ENCODE results near the gene PKP3.

Gene PKP3

DNA sequence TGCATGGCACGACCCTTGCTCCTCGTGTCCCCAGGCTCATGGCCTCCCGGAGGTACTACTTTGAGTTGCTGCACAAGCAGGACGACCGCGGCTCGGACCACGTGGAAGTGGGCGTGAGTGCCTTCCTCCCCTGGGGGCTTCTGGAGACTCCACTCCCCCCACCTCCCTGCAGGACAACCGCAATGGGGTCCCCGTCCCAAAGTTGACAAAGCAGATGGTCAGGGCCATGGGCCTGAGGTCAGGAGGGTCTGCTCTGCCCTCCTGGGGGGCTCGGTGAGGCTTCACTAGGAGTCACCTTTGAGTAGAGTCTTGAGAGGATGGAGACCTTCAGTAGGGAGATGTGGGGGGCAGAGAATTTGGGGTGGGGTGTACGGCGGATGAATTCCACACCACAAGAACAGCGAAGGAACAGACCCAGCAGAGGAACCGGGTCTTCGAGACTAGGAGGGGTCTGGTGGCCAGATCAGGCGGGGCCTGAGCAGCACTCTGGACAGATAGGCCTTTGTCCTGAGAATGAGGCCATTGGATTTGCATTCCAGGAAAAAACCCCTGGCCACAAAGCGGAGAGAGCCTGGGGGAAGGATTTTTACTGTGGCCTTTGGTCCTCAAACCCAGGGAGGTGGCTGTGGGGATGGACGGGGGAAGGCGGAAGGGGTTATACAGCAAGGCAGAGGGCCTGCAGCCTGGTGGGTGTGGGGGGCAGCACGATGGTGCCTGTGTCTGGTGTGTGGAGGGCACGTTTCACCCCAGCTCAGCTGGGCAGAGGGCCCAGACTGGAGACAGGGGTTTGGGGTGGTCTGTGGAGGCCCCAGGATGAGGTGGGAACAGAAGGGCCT is 20.1 kb upstream of the PKP3 start:
- Histone ChIP-seq H3K4me3 (ENCODE audit: control insufficient read depth in 1 of 7, extremely low read depth in 1 of 7, insufficient read depth in 4 of 7, low read depth in 2 of 7, low read length in 6 of 7) (no peak overlapping the region), H3K27ac (ENCODE audit: insufficient read depth in 1 of 2, low read depth in 1 of 2, low read length in 2 of 2, poor library complexity in 1 of 2, severe bottlenecking in 2 of 2) (no peak overlapping the region), H3K27me3 (replicated peaks in 2 of 5; ENCODE audit: control insufficient read depth in 4 of 5, insufficient read depth in 5 of 5, low read length in 4 of 5) (peaks cover 0 to 12% (median 4%) of the 10 kb centered on the region in 5 experiments), H3K36me3 (ENCODE audit: control insufficient read depth in 4 of 4, insufficient read depth in 4 of 4, low read length in 3 of 4) (no peaks in the 10 kb centered on the region), H3K4me1 (ENCODE audit: control extremely low read depth in 1 of 4, control insufficient read depth in 4 of 4, insufficient read depth in 4 of 4, low read length in 3 of 4) (peaks cover 0 to 4% (median 0%) of the 10 kb centered on the region in 4 experiments), H3K9me3 (ENCODE audit: control extremely low read depth in 1 of 5, control insufficient read depth in 4 of 5, insufficient read depth in 2 of 5, low read depth in 1 of 5, low read length in 4 of 5) (peaks cover 0 to 6% (median 0%) of the 10 kb centered on the region in 5 experiments)
- POLR2A ChIA-PET, result no interaction called here
- CTCF ChIA-PET, result interaction anchor here (1.0 kb wide), 1 partner anchor 11 kb away, joined by 3 read pairs; no protein-coding TSS in a partner anchor
- no peak for DNase-seq
- 100% methylated on average over 11 of the region's 23 CpGs for WGBS (ENCODE audit: insufficient coverage)

DNA sequence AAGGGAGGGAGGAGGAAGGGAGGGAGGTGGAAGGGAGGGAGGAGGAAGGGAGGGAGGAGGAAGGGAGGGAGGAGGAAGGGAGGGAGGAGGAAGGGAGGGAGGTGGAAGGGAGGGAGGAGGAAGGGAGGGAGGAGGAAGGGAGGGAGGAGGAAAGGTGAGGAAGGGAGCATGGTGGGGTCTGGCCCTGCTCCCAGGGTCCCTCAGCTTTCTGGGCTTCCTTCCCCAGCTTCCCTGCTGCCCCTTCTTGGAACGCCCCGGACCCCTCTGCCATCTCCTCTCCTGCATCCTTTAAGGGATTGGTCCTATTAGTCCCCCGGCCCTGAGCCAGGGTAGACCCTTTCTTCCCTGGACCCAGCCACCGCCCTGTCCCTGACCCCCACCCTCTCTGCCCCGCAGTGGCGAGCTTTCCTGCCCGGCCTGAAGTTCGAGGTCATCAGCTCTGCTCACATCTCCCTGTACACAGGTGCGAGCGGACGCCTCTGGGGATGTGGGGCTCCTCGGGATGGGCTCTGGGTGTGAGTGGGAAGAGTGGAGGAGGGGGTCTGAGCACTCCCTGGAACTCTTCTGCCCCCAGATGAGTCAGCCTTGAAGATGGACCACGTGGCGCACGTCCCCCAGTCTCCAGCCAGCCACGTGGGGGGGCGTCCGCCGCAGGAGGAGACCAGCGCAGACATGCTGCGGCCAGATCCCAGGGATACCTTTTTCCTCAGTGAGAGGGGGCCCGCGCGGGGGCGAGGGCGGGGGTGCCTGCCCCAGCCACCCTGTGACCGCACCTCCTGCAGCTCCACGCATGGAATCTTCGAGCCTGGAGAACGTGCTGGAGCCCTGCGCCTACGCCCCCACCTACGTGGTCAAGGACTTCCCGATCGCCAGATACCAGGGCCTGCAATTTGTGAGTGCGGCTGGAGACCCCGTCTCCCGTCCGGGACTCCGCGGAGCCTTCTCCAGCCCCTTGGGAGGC is 18.7 kb upstream of the PKP3 start:
- peaks cover 0 to 7% (median 2%) of the 10 kb centered on the region in 5 experiments for H3K27me3 ChIP-seq (replicated peaks in 2 of 5; ENCODE audit: control insufficient read depth in 4 of 5, insufficient read depth in 5 of 5, low read length in 4 of 5)
- H3K4me1 ChIP-seq (ENCODE audit: control extremely low read depth in 1 of 4, control insufficient read depth in 4 of 4, insufficient read depth in 4 of 4, low read length in 3 of 4), result no peaks in the 10 kb centered on the region
- CTCF ChIA-PET, result no interaction called here

DNA sequence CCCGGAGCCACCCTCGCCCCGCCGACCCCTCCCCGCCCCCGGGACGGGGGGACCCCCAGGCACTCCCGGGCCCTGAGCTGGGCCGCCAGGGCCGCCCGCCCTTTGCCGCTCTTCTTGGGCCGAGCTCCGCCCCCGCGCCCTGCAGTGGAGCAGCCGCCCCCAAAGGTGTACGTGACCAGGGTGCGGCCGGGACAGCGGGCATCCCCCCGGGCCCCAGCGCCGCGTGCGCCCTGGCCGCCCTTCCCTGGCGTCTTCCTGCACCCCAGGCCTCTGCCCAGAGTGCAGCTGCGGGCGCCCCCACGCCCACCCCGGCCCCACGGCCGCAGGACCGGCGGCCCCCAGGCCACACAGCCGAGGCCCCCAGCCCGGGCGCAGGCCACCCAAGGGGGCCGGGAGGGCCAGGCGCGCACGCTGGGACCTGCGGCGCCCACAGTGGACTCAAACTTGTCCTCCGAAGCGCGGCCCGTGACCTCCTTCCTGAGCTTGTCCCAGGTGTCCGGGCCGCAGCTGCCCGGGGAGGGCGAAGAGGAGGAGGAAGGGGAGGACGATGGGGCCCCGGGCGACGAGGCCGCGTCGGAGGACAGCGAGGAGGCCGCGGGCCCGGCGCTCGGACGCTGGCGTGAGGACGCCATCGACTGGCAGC is 17.4 kb upstream of the PKP3 start:
- POLR2A ChIA-PET, result no interaction called here
- DNase-seq, result no peak
- 99% methylated on average over 48 of the region's 70 CpGs for WGBS (ENCODE audit: insufficient coverage)
- no peak overlapping the region for H3K27ac ChIP-seq (ENCODE audit: insufficient read depth in 1 of 2, low read depth in 1 of 2, low read length in 2 of 2, poor library complexity in 1 of 2, severe bottlenecking in 2 of 2)
- H3K27me3 ChIP-seq (replicated peaks in 2 of 5; ENCODE audit: control insufficient read depth in 4 of 5, insufficient read depth in 5 of 5, low read length in 4 of 5), result no peaks in the 10 kb centered on the region
- peaks cover 0 to 5% (median 2%) of the 10 kb centered on the region in 4 experiments for H3K4me1 ChIP-seq (ENCODE audit: control extremely low read depth in 1 of 4, control insufficient read depth in 4 of 4, insufficient read depth in 4 of 4, low read length in 3 of 4)
- H3K4me3 ChIP-seq (ENCODE audit: control insufficient read depth in 1 of 7, extremely low read depth in 1 of 7, insufficient read depth in 4 of 7, low read depth in 2 of 7, low read length in 6 of 7), result no peak overlapping the region
- H3K9me3 ChIP-seq (ENCODE audit: control extremely low read depth in 1 of 5, control insufficient read depth in 4 of 5, insufficient read depth in 2 of 5, low read depth in 1 of 5, low read length in 4 of 5), result peaks cover 0 to 9% (median 8%) of the 10 kb centered on the region in 5 experiments
- H3K36me3 ChIP-seq (ENCODE audit: control insufficient read depth in 4 of 4, insufficient read depth in 4 of 4, low read length in 3 of 4), result no peaks in the 10 kb centered on the region
- CTCF ChIA-PET, result interaction anchor here (1.1 kb wide), 1 partner anchor 30 kb away, joined by 3 read pairs; no protein-coding TSS in a partner anchor

More for the DNA sequence above, 18.7 kb upstream of the PKP3 start:
- H3K36me3 ChIP-seq (ENCODE audit: control insufficient read depth in 4 of 4, insufficient read depth in 4 of 4, low read length in 3 of 4), result no peaks in the 10 kb centered on the region
- no peak overlapping the region for H3K4me3 ChIP-seq (ENCODE audit: control insufficient read depth in 1 of 7, extremely low read depth in 1 of 7, insufficient read depth in 4 of 7, low read depth in 2 of 7, low read length in 6 of 7)
- no peak overlapping the region for H3K27ac ChIP-seq (ENCODE audit: insufficient read depth in 1 of 2, low read depth in 1 of 2, low read length in 2 of 2, poor library complexity in 1 of 2, severe bottlenecking in 2 of 2)
- POLR2A ChIA-PET, result no interaction called here
- WGBS (ENCODE audit: insufficient coverage), result 96% methylated on average over 27 of the region's 41 CpGs
- H3K9me3 ChIP-seq (ENCODE audit: control extremely low read depth in 1 of 5, control insufficient read depth in 4 of 5, insufficient read depth in 2 of 5, low read depth in 1 of 5, low read length in 4 of 5), result peaks cover 0 to 9% (median 8%) of the 10 kb centered on the region in 5 experiments
- DNase-seq, result no peak

DNA sequence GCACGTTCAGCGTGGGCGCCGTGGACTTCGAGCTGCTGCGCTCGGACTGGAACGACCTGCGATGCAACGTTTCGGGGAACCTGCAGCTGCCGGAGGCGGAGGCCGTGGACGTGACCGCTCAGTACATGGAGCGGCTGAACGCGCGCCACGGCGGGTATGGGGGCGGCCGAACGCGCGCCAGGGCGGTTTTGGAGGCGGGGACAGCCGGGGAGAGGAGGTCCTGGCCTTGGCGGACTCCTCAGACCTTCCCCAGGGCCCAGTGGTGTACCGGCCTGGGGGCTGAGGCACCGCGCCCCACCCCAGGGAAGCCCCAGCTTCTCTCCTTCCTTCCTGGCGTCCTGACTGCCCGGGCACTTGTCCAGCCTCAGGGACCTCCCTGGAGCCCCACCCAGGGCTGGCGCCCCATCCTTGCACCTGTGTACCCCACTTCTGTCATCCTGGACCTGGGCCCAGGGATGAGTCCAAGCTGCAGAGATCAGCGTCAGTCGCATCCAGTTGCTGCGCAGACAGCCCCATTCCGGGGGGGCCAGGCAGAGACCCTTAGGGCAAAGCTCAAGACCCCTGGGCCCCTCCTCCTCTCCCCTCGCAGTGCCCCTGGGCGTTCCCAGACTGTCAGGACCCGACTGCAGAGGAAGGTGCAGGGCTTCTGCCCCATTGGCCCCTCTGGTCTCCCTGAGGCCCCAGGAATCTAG is 16.7 kb upstream of the PKP3 start:
- H3K4me3 ChIP-seq (ENCODE audit: control insufficient read depth in 1 of 7, extremely low read depth in 1 of 7, insufficient read depth in 4 of 7, low read depth in 2 of 7, low read length in 6 of 7), result no peak overlapping the region
- ChIA-PET POLR2A (no interaction called here), CTCF (interaction anchor here (1.0 to 1.7 kb wide), 3 partner anchors 9 to 29 kb away, joined by 3 to 4 read pairs (median 3); no protein-coding TSS in a partner anchor)
- H3K27ac ChIP-seq (ENCODE audit: insufficient read depth in 1 of 2, low read depth in 1 of 2, low read length in 2 of 2, poor library complexity in 1 of 2, severe bottlenecking in 2 of 2), result no peak overlapping the region
- peaks cover 0 to 9% (median 8%) of the 10 kb centered on the region in 5 experiments for H3K9me3 ChIP-seq (ENCODE audit: control extremely low read depth in 1 of 5, control insufficient read depth in 4 of 5, insufficient read depth in 2 of 5, low read depth in 1 of 5, low read length in 4 of 5)
- H3K27me3 ChIP-seq (replicated peaks in 2 of 5; ENCODE audit: control insufficient read depth in 4 of 5, insufficient read depth in 5 of 5, low read length in 4 of 5), result no peaks in the 10 kb centered on the region
- no peaks in the 10 kb centered on the region for H3K36me3 ChIP-seq (ENCODE audit: control insufficient read depth in 4 of 4, insufficient read depth in 4 of 4, low read length in 3 of 4)
- peaks cover 0 to 11% (median 9%) of the 10 kb centered on the region in 4 experiments for H3K4me1 ChIP-seq (ENCODE audit: control extremely low read depth in 1 of 4, control insufficient read depth in 4 of 4, insufficient read depth in 4 of 4, low read length in 3 of 4)
- 97% methylated on average over 31 of the region's 44 CpGs for WGBS (ENCODE audit: insufficient coverage)
- no peak for DNase-seq

DNA sequence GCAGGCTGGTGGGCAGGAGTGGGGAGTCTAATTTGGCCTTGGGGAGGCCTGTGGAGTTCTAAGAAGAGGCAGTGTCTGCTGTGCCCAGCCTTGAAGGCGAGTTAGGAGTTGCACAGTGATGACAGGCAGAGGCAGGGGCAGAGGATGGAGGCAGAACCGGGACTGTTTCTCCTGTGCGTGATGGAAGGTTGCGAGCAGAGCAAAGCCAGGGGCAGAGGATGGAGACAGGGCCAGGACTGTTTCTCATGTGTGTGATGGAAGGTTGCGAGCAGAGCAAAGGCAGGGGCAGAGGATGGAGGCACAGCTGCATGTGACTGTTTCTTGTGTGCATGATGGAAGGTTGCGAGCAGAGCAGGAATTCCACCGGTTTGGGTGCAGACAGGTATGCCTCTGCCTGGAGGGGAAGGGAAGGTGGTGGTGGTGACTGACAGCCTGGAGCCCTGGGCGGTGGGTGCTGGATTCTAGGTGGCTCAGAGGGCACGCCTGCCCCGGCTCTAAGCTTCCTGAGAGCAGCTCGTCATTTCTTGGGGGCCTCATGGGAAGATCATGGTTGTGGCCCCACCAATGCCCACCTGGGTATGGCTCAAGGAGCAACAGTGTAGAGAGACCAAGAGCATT is 16.0 kb upstream of the PKP3 start:
- ChIA-PET CTCF (interaction anchor here (1.0 to 1.7 kb wide), 2 partner anchors 9 to 10 kb away, joined by 3 to 4 read pairs; no protein-coding TSS in a partner anchor), POLR2A (no interaction called here)
- H3K27ac ChIP-seq (ENCODE audit: insufficient read depth in 1 of 2, low read depth in 1 of 2, low read length in 2 of 2, poor library complexity in 1 of 2, severe bottlenecking in 2 of 2), result no peak overlapping the region
- H3K9me3 ChIP-seq (ENCODE audit: control extremely low read depth in 1 of 5, control insufficient read depth in 4 of 5, insufficient read depth in 2 of 5, low read depth in 1 of 5, low read length in 4 of 5), result peaks cover 0 to 9% (median 8%) of the 10 kb centered on the region in 5 experiments
- 94% methylated on average over 11 of the region's 11 CpGs for WGBS (ENCODE audit: insufficient coverage)
- no peak overlapping the region for H3K4me3 ChIP-seq (ENCODE audit: control insufficient read depth in 1 of 7, extremely low read depth in 1 of 7, insufficient read depth in 4 of 7, low read depth in 2 of 7, low read length in 6 of 7)
- H3K27me3 ChIP-seq (replicated peaks in 2 of 5; ENCODE audit: control insufficient read depth in 4 of 5, insufficient read depth in 5 of 5, low read length in 4 of 5), result no peaks in the 10 kb centered on the region
- DNase-seq, result no peak
- H3K36me3 ChIP-seq (ENCODE audit: control insufficient read depth in 4 of 4, insufficient read depth in 4 of 4, low read length in 3 of 4), result no peaks in the 10 kb centered on the region
- peaks cover 0 to 18% (median 16%) of the 10 kb centered on the region in 4 experiments for H3K4me1 ChIP-seq (ENCODE audit: control extremely low read depth in 1 of 4, control insufficient read depth in 4 of 4, insufficient read depth in 4 of 4, low read length in 3 of 4)

Data from common myeloid progenitor, CD34-positive (primary cell).